Endometrium (tissue), 2 donors: Measurements from ENCODE around the gene FIBP.

Experiments
- FAIRE-seq: peaks from 2 replicates; lab custom pipeline; 2012; peaks lifted over from hg19 to GRCh38; lab: Jason Lieb, UNC
- donor health status: control.
- donor health status: control.

The FIBP gene

GRCh38 chr11:65844231-65844872, 43.9 kb downstream of the FIBP start:
- FAIRE-seq = no peak

DNA sequence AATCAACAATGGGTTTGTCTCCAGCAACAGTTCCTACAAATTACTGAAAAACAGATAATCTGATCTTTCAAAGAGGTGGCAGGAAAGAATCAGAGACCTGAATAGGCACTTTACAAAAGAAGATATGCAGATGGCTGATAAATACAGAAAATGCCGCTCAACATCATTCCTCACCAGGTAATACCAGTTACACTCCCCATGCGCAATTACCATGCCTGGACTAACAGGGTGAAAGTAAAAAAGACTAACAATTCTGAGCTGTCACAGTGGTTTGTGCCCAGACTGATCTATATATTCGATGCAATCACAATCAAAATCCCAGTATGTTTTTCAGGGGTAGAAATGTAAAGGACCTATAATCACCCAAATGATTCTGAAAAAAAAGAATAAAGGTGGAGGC, 44.5 kb downstream of the FIBP start:
- FAIRE-seq = no peak

- FAIRE-seq = no peak
These were observed 46.1 kb downstream of the FIBP start for GRCh38 chr11:65842144-65842543.

DNA sequence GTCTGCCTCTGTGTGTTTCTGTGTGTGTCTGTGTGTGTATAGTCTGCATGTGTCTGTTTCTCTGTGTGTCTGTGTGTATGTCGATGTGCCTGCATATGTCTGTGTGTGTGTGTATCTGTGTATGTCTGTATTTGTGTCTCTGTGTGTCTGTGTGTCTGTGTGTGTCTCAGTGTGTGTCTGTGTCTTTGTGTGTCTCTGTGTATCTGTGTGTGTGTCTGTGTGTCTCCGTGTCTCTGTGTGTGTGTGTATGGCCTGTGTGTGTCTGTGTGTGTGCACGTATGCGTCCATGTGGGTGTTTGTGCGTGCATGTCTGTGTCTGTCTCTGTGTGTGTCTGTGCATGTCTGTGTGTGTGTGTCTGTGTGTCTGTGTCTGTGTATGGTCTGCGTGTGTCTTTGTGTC, 54.1 kb downstream of the FIBP start:
- FAIRE-seq = no peak
